Heart right ventricle (tissue), 16 donors: ENCODE results near the gene CERS6. TPM values are rescaled to one million over a fixed set of nuclear protein-coding genes. Genes with fewer than 3 reads are reported as not detected.

Source experiments
- ATAC-seq, 8 donors: fragments of 200-7000 bp; cut with Tn5 transposase; one replicate each; pipeline ENCODE4 v1.9.1; 2020; ENCODE audit warnings: mild to moderate bottlenecking in 8 of 8, moderate library complexity in 8 of 8, moderate number of reproducible peaks in 1 of 8
- DNase-seq, 2 donors: peaks; one replicate each; pipeline ENCODE4 v3.0.0-alpha.2; 2020
- H3K27ac ChIP-seq, 10 donors: fragments of 200-600 bp; sonication (generic) in 2 of 10; one replicate each; pipeline versions ENCODE4 v1.5.0 to v1.8.0; 2020 to 2022; ENCODE audit warnings: mild to moderate bottlenecking in 3 of 10
- H3K27me3 ChIP-seq, 7 donors: fragments of 200-600 bp; one replicate each; pipeline ENCODE4 v1.8.0; 2021 to 2022; ENCODE audit warnings: mild to moderate bottlenecking in 2 of 7
- H3K36me3 ChIP-seq, 9 donors: fragments of 200-600 bp; sonication (generic) in 1 of 9; one replicate each; pipeline versions ENCODE4 v1.5.0 to v1.8.0; 2020 to 2022; ENCODE audit warnings: mild to moderate bottlenecking in 2 of 9
- H3K4me1 ChIP-seq, 9 donors: fragments of 200-600 bp; sonication (generic) in 1 of 9; one replicate each; pipeline versions ENCODE4 v1.5.0 to v1.8.0; 2020 to 2022; ENCODE audit warnings: mild to moderate bottlenecking in 4 of 9
- H3K4me3 ChIP-seq, 10 donors: fragments of 200-600 bp; sonication (generic) in 2 of 10; one replicate each; pipeline versions ENCODE4 v1.5.0 to v1.8.0; 2020 to 2022; ENCODE audit warnings: mild to moderate bottlenecking in 7 of 10, moderate library complexity in 2 of 10
- H3K9me3 ChIP-seq, 11 donors: fragments of 200-600 bp in 10 of 11; sonication (generic) in 2 of 11; one replicate each; pipeline versions ENCODE4 v1.5.0 to v1.8.0; 2013 to 2022; ENCODE audit warnings: mild to moderate bottlenecking in 2 of 11, control low read depth in 1 of 11, moderate library complexity in 1 of 11
- WGBS, 2 donors: extraction: QIAGEN DNeasy Blood & Tissue Kit; methylation state at CpG; one replicate each; pipeline ENCODE4 v1.1.7; 2013; ENCODE audit warnings: inconsistent platforms in 1 of 2; 5-methylcytosine and 5-hydroxymethylcytosine counted together
- intact Hi-C, 10 donors: fragments of 100-400 bp; cut with DNase I; formaldehyde crosslinking; loops; one replicate each; pipeline versions ENCODE4 v1.11.1 to v1.14.2; 2022
- polyA plus RNA-seq, 2 donors: library from polyadenylated mRNA; stranded (reverse); fragments of 200-250 nt; gene quantifications; one replicate each; pipeline ENCODE4 v1.2.3, GENCODE V29; 2013
- total RNA-seq, 10 donors: library from RNA; stranded (reverse); fragmentation: NEBNext Ultra II Directional in 3 of 10; extraction: Animal tissue kit (Norgen Biotek cat#: 25700) in 3 of 10; gene quantifications; one replicate each; pipeline versions ENCODE4 v1.2.1 to v1.2.4, GENCODE V29; 2021 to 2023
- TF ChIP-seq, protein P1 (sequence below), 9 donors: fragments of 200-600 bp; sonication (generic) in 2 of 9; IDR thresholded peaks; one replicate each; pipeline versions ENCODE4 v1.5.0 to v1.8.0; 2021 to 2022; ENCODE audit warnings: antibody characterized with exemption in 9 of 9, mild to moderate bottlenecking in 5 of 9, moderate library complexity in 1 of 9
- donor health status: Arrhythmogenic right ventricular cardiomyopathy.
- donor health status: ischemic (EF 13 %, LVEDD 7.1; RV severe dilation, severe dysfunction).
- donor health status: healthy with polysubstance abuse.
- donor health status: DM: no; HTN: yes; CAD: no.
- donor health status: DM: no; HTN: no; CAD: no.
- donor health status: ischemic (EF 25% LVEDD 6.9; RV normal size, moderate dysfunction).
- donor health status: ischemic (EF 25% LVEDD 5.7; RV mildly dilated, moderate dysfunction).
- donor health status: healthy.
- donor health status: DM: yes; HTN: yes; CAD: no.
- donor health status: Ischemic cardiomyopathy.
- donor health status: ischemic (EF 35%, LVEDD 5.7; RV mildly dilated, moderate dysfunction).
- donor health status: nonischemic (EF 11% LVEDD 7.7; RV severe dilation, severe dysfunction).
- donor health status: DM: yes; HTN: yes; CAD: no.
- donor health status: PGD.
- donor health status: ischemic (EF 29% LVEDD 5.4; RV normal size, mild dysfunction).
- donor health status: nonischemic (EF 23%, LVEDD 6.1; RV moderate dilation, normal function).

CERS6 gene
- total and polyA plus RNA-seq, 12 donors, result 20.5 to 76.3 (median 56.1) TPM

DNA sequence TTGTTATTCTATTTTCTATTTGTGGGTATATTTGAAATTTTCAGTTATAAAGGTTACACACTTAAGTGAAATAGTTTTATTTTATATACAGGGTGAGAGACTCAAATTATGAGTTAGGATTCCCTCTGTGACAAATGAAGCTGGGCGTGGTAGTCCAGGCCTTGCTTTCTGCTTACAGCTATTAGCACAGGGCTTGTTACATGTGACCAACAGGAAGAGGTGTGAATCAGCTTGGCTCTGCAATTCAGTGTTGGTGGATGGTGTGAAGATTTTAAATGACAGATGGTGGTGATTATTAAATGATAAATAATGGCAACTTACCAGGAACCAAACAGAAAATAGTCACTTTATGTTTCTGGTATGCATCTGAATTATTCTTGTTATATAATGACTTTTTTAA is 282.0 kb downstream of the CERS6 start:
- no peak overlapping the region for H3K4me3 ChIP-seq
- H3K9me3 ChIP-seq, result no peaks in the 10 kb centered on the region
- peaks cover 0 to 67% (median 11%) of the 10 kb centered on the region in 9 donors for H3K4me1 ChIP-seq
- ATAC-seq (no peak), DNase-seq (no peak)
- H3K36me3 ChIP-seq, result no peaks in the 10 kb centered on the region
- TF ChIP-seq, protein P1, sequence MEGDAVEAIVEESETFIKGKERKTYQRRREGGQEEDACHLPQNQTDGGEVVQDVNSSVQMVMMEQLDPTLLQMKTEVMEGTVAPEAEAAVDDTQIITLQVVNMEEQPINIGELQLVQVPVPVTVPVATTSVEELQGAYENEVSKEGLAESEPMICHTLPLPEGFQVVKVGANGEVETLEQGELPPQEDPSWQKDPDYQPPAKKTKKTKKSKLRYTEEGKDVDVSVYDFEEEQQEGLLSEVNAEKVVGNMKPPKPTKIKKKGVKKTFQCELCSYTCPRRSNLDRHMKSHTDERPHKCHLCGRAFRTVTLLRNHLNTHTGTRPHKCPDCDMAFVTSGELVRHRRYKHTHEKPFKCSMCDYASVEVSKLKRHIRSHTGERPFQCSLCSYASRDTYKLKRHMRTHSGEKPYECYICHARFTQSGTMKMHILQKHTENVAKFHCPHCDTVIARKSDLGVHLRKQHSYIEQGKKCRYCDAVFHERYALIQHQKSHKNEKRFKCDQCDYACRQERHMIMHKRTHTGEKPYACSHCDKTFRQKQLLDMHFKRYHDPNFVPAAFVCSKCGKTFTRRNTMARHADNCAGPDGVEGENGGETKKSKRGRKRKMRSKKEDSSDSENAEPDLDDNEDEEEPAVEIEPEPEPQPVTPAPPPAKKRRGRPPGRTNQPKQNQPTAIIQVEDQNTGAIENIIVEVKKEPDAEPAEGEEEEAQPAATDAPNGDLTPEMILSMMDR (IDR thresholded peaks at IDR 0.05), result no peak
- peak overlapping the region in 3 of 10 donors; percentile 18 to 20 (median 19) for H3K27ac ChIP-seq
- 65 to 81% methylated on average over 1 of the region's 1 CpG for WGBS, 2 donors
- H3K27me3 ChIP-seq, result no peaks in the 10 kb centered on the region
- intact Hi-C loops, result no loop called here

DNA sequence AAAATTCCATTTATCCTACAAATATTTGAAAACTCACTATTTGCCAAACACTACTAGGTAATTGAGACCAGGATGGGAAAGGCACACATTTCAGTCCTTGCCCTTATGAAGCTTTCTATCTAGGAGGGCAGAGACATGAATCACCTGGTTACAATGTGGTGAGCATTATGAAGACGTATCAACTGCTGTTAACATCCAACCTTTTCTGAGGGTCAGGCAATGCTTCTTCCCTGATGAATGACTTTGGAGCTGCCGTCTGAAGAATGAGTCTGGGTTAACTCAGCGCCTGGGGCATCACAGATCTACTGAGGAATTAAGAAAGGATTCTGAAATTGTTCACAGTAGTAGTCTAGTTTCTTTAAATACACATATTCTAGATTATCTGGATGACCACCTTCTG is 284.3 kb downstream of the CERS6 start:
- peaks cover 0 to 47% (median 13%) of the 10 kb centered on the region in 9 donors for H3K4me1 ChIP-seq
- DNase-seq, result no peak
- H3K27me3 ChIP-seq, result no peaks in the 10 kb centered on the region
- ATAC-seq, result no peak
- H3K27ac ChIP-seq, result no peak overlapping the region
- TF ChIP-seq, protein P1 (IDR thresholded peaks at IDR 0.05), result no peak
- WGBS, 2 donors, result 94 to 99% methylated on average over 3 of the region's 3 CpGs
- no peaks in the 10 kb centered on the region for H3K36me3 ChIP-seq
- intact Hi-C loops, result no loop called here
- no peaks in the 10 kb centered on the region for H3K9me3 ChIP-seq
- H3K4me3 ChIP-seq, result no peak overlapping the region

DNA sequence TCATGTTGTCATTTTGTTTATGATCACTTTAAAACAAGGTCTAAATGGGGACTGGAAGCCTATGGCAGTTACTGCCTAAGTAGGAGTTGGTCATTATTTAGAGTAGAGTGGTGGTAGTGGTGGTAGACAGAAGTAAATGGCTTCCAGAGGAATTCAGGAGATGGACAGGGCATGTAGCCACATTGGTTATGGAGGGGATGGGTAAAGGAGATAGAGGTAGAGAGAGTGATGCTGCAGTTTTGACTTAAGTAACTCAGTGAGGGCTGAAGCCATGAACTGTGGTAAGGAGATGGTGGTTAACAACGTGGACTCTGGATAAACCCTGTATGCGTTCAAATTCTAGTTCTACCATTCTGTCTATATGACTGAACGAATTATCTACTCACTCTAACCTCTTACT is 284.7 kb downstream of the CERS6 start:
- Histone ChIP-seq H3K36me3 (no peaks in the 10 kb centered on the region), H3K9me3 (no peaks in the 10 kb centered on the region), H3K4me1 (peaks cover 0 to 47% (median 13%) of the 10 kb centered on the region in 9 donors), H3K4me3 (no peak overlapping the region), H3K27me3 (no peaks in the 10 kb centered on the region), H3K27ac (no peak overlapping the region)
- ATAC-seq (no peak), DNase-seq (no peak)
- intact Hi-C loops, result no loop called here
- TF ChIP-seq, protein P1 (IDR thresholded peaks at IDR 0.05), result no peak
- 64 to 82% methylated on average over 3 of the region's 3 CpGs for WGBS, 2 donors

DNA sequence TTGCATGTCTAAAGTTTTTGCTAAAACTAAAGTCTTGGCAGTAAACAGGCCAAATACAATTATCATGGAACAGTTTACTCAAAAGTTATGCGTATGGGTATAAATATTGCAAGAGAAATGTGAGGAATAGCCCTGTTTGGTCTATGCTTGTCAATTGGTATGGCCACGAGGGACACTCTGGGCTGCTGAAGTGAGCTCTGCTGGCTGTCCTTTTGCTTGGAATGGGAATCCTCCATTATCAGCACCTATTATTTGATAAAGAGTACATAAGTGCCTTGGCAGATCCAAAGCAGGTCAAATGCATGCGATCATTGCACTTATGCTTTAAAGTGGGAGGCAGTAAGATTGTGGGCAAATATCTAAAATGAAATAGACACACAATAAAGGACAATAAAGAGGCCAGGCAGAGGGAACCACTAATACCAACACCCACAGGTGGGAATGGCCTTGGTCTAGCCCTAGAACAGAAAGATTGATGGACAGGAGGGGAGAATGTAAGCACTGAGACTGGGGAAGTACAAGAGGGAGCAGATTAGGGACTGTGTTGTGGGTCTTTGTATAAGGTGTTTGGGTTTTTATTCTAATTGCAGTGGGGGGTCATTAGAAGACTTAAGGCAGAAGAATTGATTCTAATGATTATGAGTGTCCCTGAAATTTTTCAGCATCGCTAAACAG is 286.3 kb downstream of the CERS6 start:
- Histone ChIP-seq H3K36me3 (no peaks in the 10 kb centered on the region), H3K27ac (no peak overlapping the region), H3K9me3 (no peaks in the 10 kb centered on the region), H3K4me3 (no peak overlapping the region), H3K27me3 (no peaks in the 10 kb centered on the region), H3K4me1 (peaks cover 0 to 37% (median 13%) of the 10 kb centered on the region in 9 donors)
- TF ChIP-seq, protein P1 (IDR thresholded peaks at IDR 0.05), result peak in 1 of 9 donors; percentile 5
- no peak for DNase-seq
- peak in 6 of 8 donors; percentile 23 to 79 (median 67) for ATAC-seq
- intact Hi-C loops, result no loop called here
- WGBS, 2 donors, result 52 to 67% methylated on average over 4 of the region's 4 CpGs
